ENCODE measurements around the gene ENTPD1. TPM values are rescaled to one million over a fixed set of nuclear protein-coding genes. Genes with fewer than 3 reads are reported as not detected.

The ENTPD1 gene
- total RNA-seq, result under 0.01 TPM in 1 of 2 replicates, not detected in the other

GRCh38 chr10:95756041-95756761 lies at the start of gene ENTPD1:
Gene ENTPD1, plus strand, starts transcription at chr10:95756163. Its CDS starts 77 bp downstream, at chr10:95756240.

GRCh38 chr10:95907456-95908253 lies 151.7 kb downstream of the ENTPD1 start, which contains the start of gene CC2D2B:
Gene CC2D2B, plus strand, starts transcription at chr10:95907975. Its CDS starts 3,349 bp downstream, at chr10:95911324.

Other genes starting within 250 kb of the ENTPD1 start
- gene SORBS1, start 194.8 kb upstream of the ENTPD1 start, total RNA-seq, result 0.55 and 0.75 TPM in 2 replicates
- gene ALDH18A1, start 99.5 kb upstream of the ENTPD1 start, total RNA-seq, result 96.8 and 145 TPM in 2 replicates
- 27.9 and 34.7 TPM in 2 replicates for gene TCTN3, start 62.2 kb upstream of the ENTPD1 start, total RNA-seq
- gene CC2D2B, start 151.8 kb downstream of the ENTPD1 start, total RNA-seq, result not detected in 2 replicates